ENCODE data around the gene TAS2R19. TPM values are rescaled to one million over a fixed set of nuclear protein-coding genes. Genes with fewer than 3 reads are reported as not detected.
"Not testable (repeated sequence)": the region's sequence is repeated elsewhere in the genome, so short reads cannot be mapped to it uniquely, and the experiment has no call there.

Gene TAS2R19
- total RNA-seq, 2 experiments from 2014 or later, result 2.9 to 3.2 TPM

- no peaks in the 10 kb centered on the region for H3K9me3 ChIP-seq (ENCODE audit: low read length)
- H3K27ac ChIP-seq (ENCODE audit: low read depth, low read length, poor library complexity, severe bottlenecking), result no peak overlapping the region
- H3K4me1 ChIP-seq (ENCODE audit: insufficient read depth, low read length, poor library complexity, severe bottlenecking), result no peaks in the 10 kb centered on the region
- no TSS peak for BruUV-seq (replicated peaks)
- no peak overlapping the region for H3K4me3 ChIP-seq (ENCODE audit: low read depth, low read length, poor library complexity, severe bottlenecking)
- CTCF ChIA-PET (ENCODE audit: unreplicated experiment), result no interaction called here
- no peaks in the 10 kb centered on the region for H3K79me2 ChIP-seq (ENCODE audit: insufficient read depth, low read depth, low read length)
- H2AFZ ChIP-seq (ENCODE audit: low read length), result no peak overlapping the region
- H3K36me3 ChIP-seq (ENCODE audit: insufficient read depth, low read length), result no peaks in the 10 kb centered on the region
- no peaks in the 10 kb centered on the region for H3K9me2 ChIP-seq (ENCODE audit: insufficient read depth, low read length)
- no peak overlapping the region for H3K4me2 ChIP-seq (ENCODE audit: low read length)
- TF ChIP-seq EZH2phosphoT487 (IDR thresholded peaks at IDR 0.05; ENCODE audit: borderline replicate concordance, low read depth, low read length), result no peak
- no peak for TF ChIP-seq CTCF (conservative IDR thresholded peaks at IDR 0.05; ENCODE audit: low read length)
- POLR2A ChIA-PET, result no interaction called here
- intact Hi-C loops (cut with micrococcal nuclease; ENCODE audit: unreplicated experiment), result no loop called here
- no peak for DNase-seq (ENCODE audit: low spot score)
- H4K20me1 ChIP-seq (ENCODE audit: insufficient read depth, low read length), result no peaks in the 10 kb centered on the region
Observed at GRCh38 chr12:11059784-11060183, 37.4 kb upstream of the TAS2R19 start.

GRCh38 chr12:11059041-11059440 lies 36.6 kb upstream of the TAS2R19 start:
- Histone ChIP-seq H3K4me1 (ENCODE audit: insufficient read depth, low read length, poor library complexity, severe bottlenecking) (no peaks in the 10 kb centered on the region), H3K9me2 (ENCODE audit: insufficient read depth, low read length) (no peaks in the 10 kb centered on the region), H3K4me2 (ENCODE audit: low read length) (no peak overlapping the region), H3K36me3 (ENCODE audit: insufficient read depth, low read length) (no peaks in the 10 kb centered on the region), H4K20me1 (ENCODE audit: insufficient read depth, low read length) (no peaks in the 10 kb centered on the region), H3K4me3 (ENCODE audit: low read depth, low read length, poor library complexity, severe bottlenecking) (no peak overlapping the region), H3K79me2 (ENCODE audit: insufficient read depth, low read depth, low read length) (no peaks in the 10 kb centered on the region), H3K27ac (ENCODE audit: low read depth, low read length, poor library complexity, severe bottlenecking) (no peak overlapping the region), H2AFZ (ENCODE audit: low read length) (no peak overlapping the region), H3K9me3 (ENCODE audit: low read length) (no peaks in the 10 kb centered on the region)
- no peak for DNase-seq (ENCODE audit: low spot score)
- CTCF ChIA-PET (ENCODE audit: unreplicated experiment), result no interaction called here
- BruUV-seq (replicated peaks), result no TSS peak
- TF ChIP-seq CTCF (conservative IDR thresholded peaks at IDR 0.05; ENCODE audit: low read length) (no peak), EZH2phosphoT487 (IDR thresholded peaks at IDR 0.05; ENCODE audit: borderline replicate concordance, low read depth, low read length) (no peak)
- intact Hi-C loops (cut with micrococcal nuclease; ENCODE audit: unreplicated experiment), result no loop called here
- POLR2A ChIA-PET, result no interaction called here

DNA sequence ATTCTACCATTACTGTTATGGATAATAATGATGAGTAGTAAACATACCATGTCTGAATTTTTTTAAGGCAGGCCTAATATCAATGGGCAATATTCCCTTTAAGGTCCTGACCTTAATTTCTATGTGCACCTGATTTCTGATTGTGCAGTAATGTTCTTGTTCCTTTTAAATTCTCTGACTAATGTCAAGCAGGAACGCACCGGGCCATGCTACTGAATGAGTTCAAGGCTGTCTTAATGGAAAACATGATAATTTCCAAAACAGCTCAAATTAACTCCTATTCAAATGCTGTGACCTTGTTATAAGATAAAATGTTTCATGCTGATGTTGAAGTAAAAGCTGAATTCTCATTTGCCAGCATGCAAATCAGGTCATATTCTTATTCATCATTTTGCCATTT lies 32.9 kb upstream of the TAS2R19 start:
- ChIA-PET POLR2A (no interaction called here), CTCF (ENCODE audit: unreplicated experiment) (no interaction called here)
- TF ChIP-seq EZH2phosphoT487 (IDR thresholded peaks at IDR 0.05; ENCODE audit: borderline replicate concordance, low read depth, low read length) (no peak), CTCF (conservative IDR thresholded peaks at IDR 0.05; ENCODE audit: low read length) (no peak)
- H3K27ac ChIP-seq (ENCODE audit: low read depth, low read length, poor library complexity, severe bottlenecking), result no peak overlapping the region
- H3K79me2 ChIP-seq (ENCODE audit: insufficient read depth, low read depth, low read length), result no peaks in the 10 kb centered on the region
- H3K9me2 ChIP-seq (ENCODE audit: insufficient read depth, low read length), result no peaks in the 10 kb centered on the region
- no TSS peak for BruUV-seq (replicated peaks)
- DNase-seq (ENCODE audit: low spot score), result no peak
- H4K20me1 ChIP-seq (ENCODE audit: insufficient read depth, low read length), result no peaks in the 10 kb centered on the region
- no peak overlapping the region for H2AFZ ChIP-seq (ENCODE audit: low read length)
- H3K4me1 ChIP-seq (ENCODE audit: insufficient read depth, low read length, poor library complexity, severe bottlenecking), result no peaks in the 10 kb centered on the region
- H3K36me3 ChIP-seq (ENCODE audit: insufficient read depth, low read length), result no peaks in the 10 kb centered on the region
- H3K4me2 ChIP-seq (ENCODE audit: low read length), result no peak overlapping the region
- 0 out of 2 replicates have a peak, but pooled peaks cover 4% of the 10 kb centered on the region for H3K9me3 ChIP-seq (ENCODE audit: low read length)
- intact Hi-C loops (cut with micrococcal nuclease; ENCODE audit: unreplicated experiment), result no loop called here
- no peak overlapping the region for H3K4me3 ChIP-seq (ENCODE audit: low read depth, low read length, poor library complexity, severe bottlenecking)

GRCh38 chr12:11049806-11050531 lies 27.5 kb upstream of the TAS2R19 start:
- H3K36me3 ChIP-seq (ENCODE audit: insufficient read depth, low read length); H3K9me2 ChIP-seq (ENCODE audit: insufficient read depth, low read length); CTCF ChIA-PET (ENCODE audit: unreplicated experiment); H3K4me1 ChIP-seq (ENCODE audit: insufficient read depth, low read length, poor library complexity, severe bottlenecking); H3K4me2 ChIP-seq (ENCODE audit: low read length); BruUV-seq (replicated peaks); H3K79me2 ChIP-seq (ENCODE audit: insufficient read depth, low read depth, low read length); DNase-seq (ENCODE audit: low spot score); H3K4me3 ChIP-seq (ENCODE audit: low read depth, low read length, poor library complexity, severe bottlenecking); intact Hi-C loops (cut with micrococcal nuclease; ENCODE audit: unreplicated experiment); H2AFZ ChIP-seq (ENCODE audit: low read length); POLR2A ChIA-PET; H3K27ac ChIP-seq (ENCODE audit: low read depth, low read length, poor library complexity, severe bottlenecking); H3K9me3 ChIP-seq (ENCODE audit: low read length); H4K20me1 ChIP-seq (ENCODE audit: insufficient read depth, low read length): not testable (repeated sequence)
